Right lobe of liver (tissue), 4 donors: Measurements from ENCODE around the gene FANCF.

Experiments
- POLR2A ChIP-seq: fragments of 450-650 bp; IDR thresholded peaks from one replicate; pipeline ENCODE4 v1.6.1; 2017; ENCODE audit warnings: antibody characterized with exemption, mild to moderate bottlenecking
- TF ChIP-seq, protein P1 (sequence below), 4 donors: fragments of 200-600 bp in 3 of 4; fragments of 450-650 bp in 1 of 4; IDR thresholded peaks; one replicate each; pipeline versions ENCODE4 v1.5.1 to v1.8.0; 2016 to 2022; ENCODE audit warnings: antibody characterized with exemption in 4 of 4, mild to moderate bottlenecking in 2 of 4
- donor health status: DM: no; HTN: no; CAD: no.
- donor health status: DM: no; HTN: no; CAD: no.
- donor health status: DM: no; HTN: yes; CAD: no.

DNA sequence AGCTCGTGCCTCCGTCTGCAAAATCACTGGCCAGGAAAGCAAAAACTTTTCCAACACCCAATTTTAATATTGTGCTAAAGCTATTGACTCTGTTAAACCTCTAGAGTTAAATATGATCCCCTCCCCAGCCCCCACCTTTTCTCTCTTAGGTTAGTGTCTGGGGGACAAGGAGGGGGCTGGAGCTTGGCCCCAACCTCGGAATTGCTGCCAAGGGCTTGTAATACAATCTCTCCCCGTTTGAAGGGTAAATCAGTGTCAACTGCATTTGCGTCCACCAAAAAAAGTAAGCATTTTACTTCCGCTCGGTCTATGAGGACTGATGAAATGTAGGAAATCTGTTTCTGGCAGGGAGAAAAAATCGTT is 40.7 kb upstream of the FANCF start, which contains the start of gene GAS2:
- TF ChIP-seq, protein P1, sequence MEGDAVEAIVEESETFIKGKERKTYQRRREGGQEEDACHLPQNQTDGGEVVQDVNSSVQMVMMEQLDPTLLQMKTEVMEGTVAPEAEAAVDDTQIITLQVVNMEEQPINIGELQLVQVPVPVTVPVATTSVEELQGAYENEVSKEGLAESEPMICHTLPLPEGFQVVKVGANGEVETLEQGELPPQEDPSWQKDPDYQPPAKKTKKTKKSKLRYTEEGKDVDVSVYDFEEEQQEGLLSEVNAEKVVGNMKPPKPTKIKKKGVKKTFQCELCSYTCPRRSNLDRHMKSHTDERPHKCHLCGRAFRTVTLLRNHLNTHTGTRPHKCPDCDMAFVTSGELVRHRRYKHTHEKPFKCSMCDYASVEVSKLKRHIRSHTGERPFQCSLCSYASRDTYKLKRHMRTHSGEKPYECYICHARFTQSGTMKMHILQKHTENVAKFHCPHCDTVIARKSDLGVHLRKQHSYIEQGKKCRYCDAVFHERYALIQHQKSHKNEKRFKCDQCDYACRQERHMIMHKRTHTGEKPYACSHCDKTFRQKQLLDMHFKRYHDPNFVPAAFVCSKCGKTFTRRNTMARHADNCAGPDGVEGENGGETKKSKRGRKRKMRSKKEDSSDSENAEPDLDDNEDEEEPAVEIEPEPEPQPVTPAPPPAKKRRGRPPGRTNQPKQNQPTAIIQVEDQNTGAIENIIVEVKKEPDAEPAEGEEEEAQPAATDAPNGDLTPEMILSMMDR (IDR thresholded peaks at IDR 0.05), result no peak
- TF ChIP-seq POLR2A, result no peak
